ENCODE data around the gene TENM4. TPM values are rescaled to one million over a fixed set of nuclear protein-coding genes. Genes with fewer than 3 reads are reported as not detected.

Gene TENM4
- polyA plus RNA-seq, 3 donors: 0.31 to 1.7 TPM; not detected in 1

GRCh38 chr11:78772186-78772585, 668.6 kb downstream of the TENM4 start:
- TF ChIP-seq CTCF (IDR thresholded peaks at IDR 0.05): no peak
- intact Hi-C loops (cut with micrococcal nuclease): no loop called here
- WGBS (ENCODE audit: insufficient coverage): no CpG with 5 or more reads among the region's 3 CpGs
- Mint-ChIP-seq H3K27me3 (ENCODE audit: low read depth in 3 of 3) (peaks cover 2 to 8% (median 3%) of the 10 kb centered on the region in 3 donors), H3K4me1 (no peaks in the 10 kb centered on the region), H3K4me3 (no peak overlapping the region), H3K9me3 (peaks cover 0 to 2% (median 0%) of the 10 kb centered on the region in 7 donors), H3K27ac (no peak overlapping the region), H3K36me3 (no peaks in the 10 kb centered on the region)
- H3K9me3 ChIP-seq (replicated peaks in 1 of 2; ENCODE audit: control insufficient read depth in 1 of 2, insufficient read depth in 1 of 2, low read length in 2 of 2): no peaks in the 10 kb centered on the region
- no peaks in the 10 kb centered on the region for H3K4me1 ChIP-seq (ENCODE audit: control insufficient read depth in 1 of 2, insufficient read depth in 2 of 2, low read length in 2 of 2)
- no peak overlapping the region for H2AFZ ChIP-seq (ENCODE audit: insufficient read depth, low read depth, low read length, poor library complexity, severe bottlenecking)
- no peaks in the 10 kb centered on the region for H4K20me1 ChIP-seq (ENCODE audit: insufficient read depth, low read length)
- H3K4me2 ChIP-seq (replicated peaks; ENCODE audit: extremely low read depth, low read length, poor library complexity, severe bottlenecking): no peak overlapping the region
- H3K79me2 ChIP-seq (ENCODE audit: insufficient read depth, low read length): no peaks in the 10 kb centered on the region
- H3K27me3 ChIP-seq (ENCODE audit: control insufficient read depth in 2 of 2, insufficient read depth in 2 of 2, low read length in 2 of 2): no peaks in the 10 kb centered on the region
- H3K27ac ChIP-seq (ENCODE audit: low read depth in 1 of 2, low read length in 2 of 2): no peak overlapping the region
- no peak overlapping the region for H3K4me3 ChIP-seq (replicated peaks in 1 of 3; ENCODE audit: low read depth in 2 of 3, low read length in 3 of 3)
- DNase-seq: no peak
- H3K9ac ChIP-seq (ENCODE audit: insufficient read depth, low read length, poor library complexity, severe bottlenecking): no peak overlapping the region
- no peaks in the 10 kb centered on the region for H3K36me3 ChIP-seq (replicated peaks in 1 of 2; ENCODE audit: control insufficient read depth in 1 of 2, insufficient read depth in 2 of 2, low read length in 2 of 2)

- Histone ChIP-seq H4K20me1 (ENCODE audit: insufficient read depth, low read length) (no peaks in the 10 kb centered on the region), H3K4me3 (replicated peaks in 1 of 3; ENCODE audit: low read depth in 2 of 3, low read length in 3 of 3) (no peak overlapping the region), H3K27me3 (ENCODE audit: control insufficient read depth in 2 of 2, insufficient read depth in 2 of 2, low read length in 2 of 2) (no peaks in the 10 kb centered on the region), H3K4me1 (ENCODE audit: control insufficient read depth in 1 of 2, insufficient read depth in 2 of 2, low read length in 2 of 2) (no peaks in the 10 kb centered on the region), H3K9ac (ENCODE audit: insufficient read depth, low read length, poor library complexity, severe bottlenecking) (no peak overlapping the region), H3K36me3 (replicated peaks in 1 of 2; ENCODE audit: control insufficient read depth in 1 of 2, insufficient read depth in 2 of 2, low read length in 2 of 2) (no peaks in the 10 kb centered on the region), H3K9me3 (replicated peaks in 1 of 2; ENCODE audit: control insufficient read depth in 1 of 2, insufficient read depth in 1 of 2, low read length in 2 of 2) (no peaks in the 10 kb centered on the region), H3K27ac (ENCODE audit: low read depth in 1 of 2, low read length in 2 of 2) (no peak overlapping the region), H2AFZ (ENCODE audit: insufficient read depth, low read depth, low read length, poor library complexity, severe bottlenecking) (no peak overlapping the region), H3K4me2 (replicated peaks; ENCODE audit: extremely low read depth, low read length, poor library complexity, severe bottlenecking) (no peak overlapping the region), H3K79me2 (ENCODE audit: insufficient read depth, low read length) (no peaks in the 10 kb centered on the region)
- H3K4me3 Mint-ChIP-seq: no peak overlapping the region
- no peaks in the 10 kb centered on the region for H3K36me3 Mint-ChIP-seq
- 93% methylated on average over 5 of the region's 6 CpGs for WGBS (ENCODE audit: insufficient coverage)
- H3K4me1 Mint-ChIP-seq: no peaks in the 10 kb centered on the region
- H3K27me3 Mint-ChIP-seq (ENCODE audit: low read depth in 3 of 3): peaks cover 2 to 8% (median 5%) of the 10 kb centered on the region in 3 donors
- peaks cover 0 to 2% (median 0%) of the 10 kb centered on the region in 7 donors for H3K9me3 Mint-ChIP-seq
- intact Hi-C loops (cut with micrococcal nuclease): no loop called here
- no peak for TF ChIP-seq CTCF (IDR thresholded peaks at IDR 0.05)
- no peak overlapping the region for H3K27ac Mint-ChIP-seq
- no peak for DNase-seq
Measured at GRCh38 chr11:78770931-78771330, 669.9 kb downstream of the TENM4 start.

Data from CD14-positive monocyte (primary cell).